ENCODE data around the gene SLC35B1.
"Not testable (repeated sequence)": the region's sequence is repeated elsewhere in the genome, so short reads cannot be mapped to it uniquely, and the experiment has no call there.

Gene SLC35B1

GRCh38 chr17:49696233-49696761 lies 11.5 kb downstream of the SLC35B1 start:
- DNase-seq: no peak

- no peak for DNase-seq
Observed at GRCh38 chr17:49695698-49696232, 12.0 kb downstream of the SLC35B1 start.

- DNase-seq: peak; percentile 53
Observed at GRCh38 chr17:49694847-49695697, 12.7 kb downstream of the SLC35B1 start.

- no peak for DNase-seq
Observed at GRCh38 chr17:49692751-49693150, 15.0 kb downstream of the SLC35B1 start.

GRCh38 chr17:49691677-49692191 lies 16.0 kb downstream of the SLC35B1 start:
- DNase-seq: peak; percentile 17

GRCh38 chr17:49691086-49691676 lies 16.6 kb downstream of the SLC35B1 start:
- peak; percentile 34 for DNase-seq

GRCh38 chr17:49690256-49690655 lies 17.5 kb downstream of the SLC35B1 start:
- peak; percentile 10 for DNase-seq

GRCh38 chr17:49688848-49689247 lies 18.9 kb downstream of the SLC35B1 start:
- no peak for DNase-seq

GRCh38 chr17:49687878-49688491 lies 19.8 kb downstream of the SLC35B1 start:
- peak; percentile 16 for DNase-seq

GRCh38 chr17:49681106-49681979 lies 26.4 kb downstream of the SLC35B1 start:
- no peak for DNase-seq

GRCh38 chr17:49680314-49680713 lies 27.4 kb downstream of the SLC35B1 start:
- DNase-seq: no peak

- peak; percentile 99 for DNase-seq
Observed at GRCh38 chr17:49677933-49678847, 29.6 kb downstream of the SLC35B1 start, which contains the start of gene SPOP. Gene SPOP, minus strand, starts transcription at chr17:49678097. Its CDS starts 55,287 bp downstream, at chr17:49622810.

GRCh38 chr17:49677134-49677932 lies 30.4 kb downstream of the SLC35B1 start:
- peak; percentile 97 for DNase-seq

GRCh38 chr17:49676276-49676868 lies 31.4 kb downstream of the SLC35B1 start:
- no peak for DNase-seq

- no peak for DNase-seq
Observed at GRCh38 chr17:49674507-49674906, 33.3 kb downstream of the SLC35B1 start.

- not testable (repeated sequence) for DNase-seq
Observed at GRCh38 chr17:49673679-49674078, 34.1 kb downstream of the SLC35B1 start.

GRCh38 chr17:49670641-49671040 lies 37.1 kb downstream of the SLC35B1 start:
- no peak for DNase-seq

GRCh38 chr17:49670002-49670401 lies 37.8 kb downstream of the SLC35B1 start:
- DNase-seq: no peak

GRCh38 chr17:49667854-49668253 lies 39.9 kb downstream of the SLC35B1 start:
- DNase-seq: no peak
